CD14-positive monocyte (primary cell): Measurements from ENCODE around the gene IL1A. TPM values are rescaled to one million over a fixed set of nuclear protein-coding genes. Genes with fewer than 3 reads are reported as not detected.

Experiments
- DNase-seq, 3 donors: peaks; one replicate each; pipeline ENCODE4 v3.0.0-alpha.2; 2011 to 2022
- H2AFZ ChIP-seq: 2 replicates; pipeline ENCODE4 v1.6.0; 2012; ENCODE audit warnings: mild to moderate bottlenecking, low read depth, low read length, inconsistent platforms; ENCODE audit not compliant: insufficient read depth, poor library complexity, severe bottlenecking
- H3K27ac ChIP-seq, 2 donors: 1 replicate in 1 of 2; 2 replicates in 1 of 2; pipeline ENCODE4 v1.5.1; 2012 to 2013; ENCODE audit warnings: low read length in 2 of 2, control low read depth in 1 of 2, inconsistent platforms in 1 of 2, low read depth in 1 of 2, mild to moderate bottlenecking in 1 of 2
- H3K27me3 ChIP-seq, 2 donors: one replicate each; pipeline versions ENCODE4 v1.6.0 to v1.6.1; 2011 to 2013; ENCODE audit warnings: low read length in 2 of 2; ENCODE audit not compliant: control insufficient read depth in 2 of 2, insufficient read depth in 2 of 2
- H3K36me3 ChIP-seq, 2 donors: replicated peaks in 1 of 2; 1 replicate in 1 of 2; 2 replicates in 1 of 2; pipeline versions ENCODE4 v1.5.1 to v1.6.1; 2012 to 2013; ENCODE audit warnings: low read length in 2 of 2, control low read depth in 1 of 2, inconsistent platforms in 1 of 2, mild to moderate bottlenecking in 1 of 2; ENCODE audit not compliant: insufficient read depth in 2 of 2, control insufficient read depth in 1 of 2
- H3K4me1 ChIP-seq, 2 donors: 1 replicate in 1 of 2; 2 replicates in 1 of 2; pipeline versions ENCODE4 v1.5.1 to v1.6.1; 2012 to 2013; ENCODE audit warnings: low read length in 2 of 2, control low read depth in 1 of 2, inconsistent platforms in 1 of 2, mild to moderate bottlenecking in 1 of 2, moderate library complexity in 1 of 2; ENCODE audit not compliant: insufficient read depth in 2 of 2, control insufficient read depth in 1 of 2
- H3K4me2 ChIP-seq: replicated peaks from 2 replicates; pipeline ENCODE3; 2012; ENCODE audit warnings: low read length, moderate library complexity, mild to moderate bottlenecking; ENCODE audit not compliant: poor library complexity, severe bottlenecking; ENCODE audit errors: extremely low read depth
- H3K4me3 ChIP-seq, 3 experiments: fragments of 200-600 bp in 1 of 3; sonication (generic) in 1 of 3; replicated peaks in 1 of 3; 1 replicate in 2 of 3; 2 replicates in 1 of 3; pipeline ENCODE4 v1.5.1; 2011 to 2013; ENCODE audit warnings: low read length in 3 of 3, mild to moderate bottlenecking in 3 of 3, control low read depth in 2 of 3, low read depth in 2 of 3, inconsistent platforms in 1 of 3, moderate library complexity in 1 of 3
- H3K79me2 ChIP-seq: 2 replicates; pipeline ENCODE4 v1.6.0; 2012; ENCODE audit warnings: mild to moderate bottlenecking, control low read depth, inconsistent platforms, low read length, moderate library complexity; ENCODE audit not compliant: insufficient read depth
- H3K9ac ChIP-seq: 2 replicates; pipeline ENCODE4 v1.6.0; 2017; ENCODE audit warnings: low read length, mild to moderate bottlenecking; ENCODE audit not compliant: insufficient read depth, poor library complexity, severe bottlenecking
- H3K9me3 ChIP-seq, 2 donors: replicated peaks in 1 of 2; 1 replicate in 1 of 2; 2 replicates in 1 of 2; pipeline versions ENCODE4 v1.5.1 to v1.6.1; 2012 to 2013; ENCODE audit warnings: low read length in 2 of 2, control low read depth in 1 of 2; ENCODE audit not compliant: control insufficient read depth in 1 of 2, insufficient read depth in 1 of 2
- H4K20me1 ChIP-seq: 2 replicates; pipeline ENCODE4 v1.6.0; 2012; ENCODE audit warnings: mild to moderate bottlenecking, low read length, control low read depth, moderate library complexity; ENCODE audit not compliant: insufficient read depth
- H3K27ac Mint-ChIP-seq, 7 donors: one replicate each; pipeline ENCODE4 v1.8.0; 2020; ENCODE audit warnings: mild to moderate bottlenecking in 7 of 7, mixed read lengths in 7 of 7, moderate library complexity in 6 of 7, inconsistent platforms in 2 of 7
- H3K27me3 Mint-ChIP-seq, 3 donors: one replicate each; pipeline ENCODE4 v1.8.0; 2021 to 2022; ENCODE audit warnings: low read depth in 3 of 3, mild to moderate bottlenecking in 3 of 3, mixed read lengths in 3 of 3, moderate library complexity in 3 of 3, inconsistent platforms in 1 of 3
- H3K36me3 Mint-ChIP-seq, 2 donors: one replicate each; pipeline ENCODE4 v1.8.0; 2020; ENCODE audit warnings: mixed read lengths in 2 of 2, inconsistent platforms in 1 of 2, mild to moderate bottlenecking in 1 of 2
- H3K4me1 Mint-ChIP-seq: one replicate; pipeline ENCODE4 v1.8.0; 2020; ENCODE audit warnings: mild to moderate bottlenecking, mixed read lengths
- H3K4me3 Mint-ChIP-seq, 2 donors: one replicate each; pipeline ENCODE4 v1.8.0; 2020; ENCODE audit warnings: mild to moderate bottlenecking in 2 of 2, mixed read lengths in 2 of 2, moderate library complexity in 1 of 2
- H3K9me3 Mint-ChIP-seq, 7 donors: one replicate each; pipeline ENCODE4 v1.8.0; 2020 to 2022; ENCODE audit warnings: mixed read lengths in 7 of 7, mild to moderate bottlenecking in 6 of 7, moderate library complexity in 6 of 7, inconsistent platforms in 2 of 7
- WGBS: methylation state at CpG from one replicate; pipeline ENCODE4 v1.1.5; 2013; ENCODE audit warnings: missing lambda C conversion rate; ENCODE audit not compliant: insufficient coverage; 5-methylcytosine and 5-hydroxymethylcytosine counted together
- intact Hi-C, 2 donors: fragments of 100-400 bp; cut with micrococcal nuclease; formaldehyde crosslinking; loops; one replicate each; pipeline versions ENCODE4 v1.15.0 to v1.15.1; 2023
- polyA plus RNA-seq, 3 donors: library from polyadenylated mRNA; depleted of rRNA in 1 of 3; unstranded in 2 of 3; stranded (reverse) in 1 of 3; fragments of 300-500 nt in 2 of 3; fragments of >200 nt in 1 of 3; fragmentation: Illumina TruSeq in 2 of 3; gene quantifications; 1 replicate in 2 of 3; 2 replicates in 1 of 3; pipeline ENCODE4 v1.2.3, GENCODE V29; 2012 to 2021
- TF ChIP-seq, protein P1 (sequence below): fragments of 200-600 bp; IDR thresholded peaks from one replicate; pipeline ENCODE4 v1.8.0; 2022; ENCODE audit warnings: antibody characterized with exemption, mild to moderate bottlenecking

Gene IL1A
- polyA plus RNA-seq, 3 donors, result 0.26 to 0.83 TPM; not detected in 1

DNA sequence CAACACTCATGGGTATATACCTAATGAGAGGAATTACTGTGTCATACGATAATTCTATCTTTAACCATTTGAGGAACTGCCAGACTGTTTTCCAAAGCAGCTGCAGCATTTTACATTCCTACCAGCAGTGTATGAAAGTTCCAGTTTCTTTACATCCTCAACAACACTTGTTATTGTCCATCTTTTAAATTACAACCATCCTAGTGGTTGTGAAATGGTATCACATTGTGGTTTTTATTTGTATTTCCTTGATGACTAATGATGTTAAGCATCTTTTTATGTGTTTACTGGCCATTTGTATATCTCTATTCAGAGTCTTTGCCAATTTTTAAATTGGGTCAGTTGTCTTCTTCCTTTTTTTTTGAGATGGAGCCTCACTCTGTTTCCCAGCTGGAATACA lies 15.9 kb downstream of the IL1A start:
- Mint-ChIP-seq H3K4me1 (peaks cover 47% of the 10 kb centered on the region), H3K27me3 (peaks cover 0 to 2% (median 0%) of the 10 kb centered on the region in 3 donors), H3K9me3 (peaks cover 0 to 2% (median 0%) of the 10 kb centered on the region in 7 donors), H3K27ac (peak overlapping the region in 5 of 7 donors; percentile 41 to 90 (median 84)), H3K4me3 (no peak overlapping the region), H3K36me3 (no peaks in the 10 kb centered on the region)
- Histone ChIP-seq H2AFZ (peak overlapping the region; percentile 58), H3K4me1 (peaks cover 42 to 50% of the 10 kb centered on the region in 2 donors), H3K4me2 (peak overlapping the region; percentile 68), H3K9me3 (no peaks in the 10 kb centered on the region), H3K79me2 (peaks cover 11% of the 10 kb centered on the region), H3K9ac (no peak overlapping the region), H3K36me3 (no peaks in the 10 kb centered on the region), H3K4me3 (peak overlapping the region; percentile 41 to 74 (median 72)), H4K20me1 (no peaks in the 10 kb centered on the region), H3K27me3 (no peaks in the 10 kb centered on the region), H3K27ac (peak overlapping the region in 1 of 2 donors; percentile 69)
- intact Hi-C loops, result loop anchor here (2.0 to 5.0 kb wide), 2 partner anchors 14 to 34 kb away; no protein-coding TSS in a partner anchor
- peak in 2 of 3 donors; percentile 66 for DNase-seq
- no CpG with 5 or more reads among the region's 1 CpG for WGBS
- TF ChIP-seq, protein P1, sequence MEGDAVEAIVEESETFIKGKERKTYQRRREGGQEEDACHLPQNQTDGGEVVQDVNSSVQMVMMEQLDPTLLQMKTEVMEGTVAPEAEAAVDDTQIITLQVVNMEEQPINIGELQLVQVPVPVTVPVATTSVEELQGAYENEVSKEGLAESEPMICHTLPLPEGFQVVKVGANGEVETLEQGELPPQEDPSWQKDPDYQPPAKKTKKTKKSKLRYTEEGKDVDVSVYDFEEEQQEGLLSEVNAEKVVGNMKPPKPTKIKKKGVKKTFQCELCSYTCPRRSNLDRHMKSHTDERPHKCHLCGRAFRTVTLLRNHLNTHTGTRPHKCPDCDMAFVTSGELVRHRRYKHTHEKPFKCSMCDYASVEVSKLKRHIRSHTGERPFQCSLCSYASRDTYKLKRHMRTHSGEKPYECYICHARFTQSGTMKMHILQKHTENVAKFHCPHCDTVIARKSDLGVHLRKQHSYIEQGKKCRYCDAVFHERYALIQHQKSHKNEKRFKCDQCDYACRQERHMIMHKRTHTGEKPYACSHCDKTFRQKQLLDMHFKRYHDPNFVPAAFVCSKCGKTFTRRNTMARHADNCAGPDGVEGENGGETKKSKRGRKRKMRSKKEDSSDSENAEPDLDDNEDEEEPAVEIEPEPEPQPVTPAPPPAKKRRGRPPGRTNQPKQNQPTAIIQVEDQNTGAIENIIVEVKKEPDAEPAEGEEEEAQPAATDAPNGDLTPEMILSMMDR, result peak; percentile 23

DNA sequence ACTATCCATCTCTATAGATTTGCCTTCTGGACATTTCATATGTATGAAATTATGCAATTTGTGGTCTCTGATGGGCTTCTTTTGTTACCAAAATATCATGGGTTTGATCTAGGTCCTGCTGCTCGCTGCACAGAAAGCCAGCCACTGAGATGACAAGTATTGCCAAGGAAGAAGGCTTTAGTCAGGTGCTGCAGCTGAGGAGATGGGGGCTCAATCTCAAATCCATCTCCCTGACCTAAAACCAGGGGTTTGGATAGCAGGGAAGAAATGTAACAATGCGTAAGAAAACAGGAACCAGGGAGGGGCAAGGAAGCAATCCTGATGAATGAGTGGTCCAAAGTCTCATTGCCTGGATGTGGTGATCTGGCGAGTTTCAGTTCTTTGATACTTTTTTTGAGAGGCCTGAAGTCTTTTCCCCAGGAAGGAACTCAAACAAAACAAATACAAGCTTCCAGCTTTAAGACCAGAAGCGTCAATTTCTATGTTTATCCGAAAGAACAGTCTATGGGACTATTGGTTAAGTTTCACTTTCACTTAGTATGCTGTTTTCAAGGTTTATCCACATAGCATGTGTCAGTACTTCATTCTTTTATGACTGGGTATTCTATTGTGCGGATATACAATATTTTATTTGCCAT lies 16.5 kb downstream of the IL1A start:
- H3K4me1 Mint-ChIP-seq, result peaks cover 51% of the 10 kb centered on the region
- 29% methylated on average over 1 of the region's 6 CpGs for WGBS
- peak overlapping the region; percentile 58 for H2AFZ ChIP-seq
- peaks cover 43 to 54% of the 10 kb centered on the region in 2 donors for H3K4me1 ChIP-seq
- TF ChIP-seq, protein P1, result no peak
- peak overlapping the region; percentile 75 to 93 for H3K4me3 Mint-ChIP-seq
- H3K4me2 ChIP-seq, result peak overlapping the region; percentile 68
- H3K27me3 ChIP-seq, result no peaks in the 10 kb centered on the region
- peak in 2 of 3 donors; percentile 42 to 46 for DNase-seq
- H3K4me3 ChIP-seq, result peak overlapping the region; percentile 41 to 74 (median 72)
- no peaks in the 10 kb centered on the region for H4K20me1 ChIP-seq
- H3K36me3 Mint-ChIP-seq, result no peaks in the 10 kb centered on the region
- peaks cover 0 to 2% (median 0%) of the 10 kb centered on the region in 7 donors for H3K9me3 Mint-ChIP-seq
- no peaks in the 10 kb centered on the region for H3K36me3 ChIP-seq
- H3K27me3 Mint-ChIP-seq, result peaks cover 0 to 2% (median 0%) of the 10 kb centered on the region in 3 donors
- H3K27ac ChIP-seq, result peak overlapping the region in 1 of 2 donors; percentile 69
- H3K9me3 ChIP-seq, result no peaks in the 10 kb centered on the region
- peaks cover 17% of the 10 kb centered on the region for H3K79me2 ChIP-seq
- H3K9ac ChIP-seq, result peak overlapping the region; percentile 9
- intact Hi-C loops, result loop anchor here (2.0 to 5.0 kb wide), 2 partner anchors 15 to 34 kb away; no protein-coding TSS in a partner anchor
- peak overlapping the region; percentile 78 to 91 (median 85) for H3K27ac Mint-ChIP-seq
